ENCODE results near the gene FAM162B.

GRCh38 chr6:116773886-116774285, 8.4 kb upstream of the FAM162B start:
- TF ChIP-seq SUZ12 (IDR thresholded peaks at IDR 0.05; ENCODE audit: extremely low read depth, insufficient read depth, insufficient read length) = no peak
- no peak for TF ChIP-seq ZNF274 (IDR thresholded peaks at IDR 0.05; ENCODE audit: low read depth, low read length)

Data from NT2/D1 (cell line).